A673 (cell line): ENCODE measurements around the gene RTCA. TPM values are rescaled to one million over a fixed set of nuclear protein-coding genes. Genes with fewer than 3 reads are reported as not detected.
"Not testable (repeated sequence)": the region's sequence is repeated elsewhere in the genome, so short reads cannot be mapped to it uniquely, and the experiment has no call there.

Experiments
- BruUV-seq: library from RNA; stranded (reverse); fragments of 400-500 nt; replicated peaks from 2 replicates; lab custom pipeline; 2021; lab: Mats Ljungman, UMichigan
- CTCF ChIA-PET: fragments of 300-600 bp; sonication (Branson Sonifier 250); formaldehyde crosslinking; loops from one replicate; lab custom pipeline; 2022; ENCODE audit warnings: antibody characterized with exemption; lab: Charles Lee
- POLR2A ChIA-PET: fragments of 300-600 bp; sonication (Branson Sonifier 250); formaldehyde crosslinking; loops from one replicate; lab custom pipeline; 2022; ENCODE audit warnings: antibody characterized with exemption; ENCODE audit not compliant: low non-redundant PET; lab: Charles Lee
- DNase-seq: peaks from one replicate; pipeline ENCODE4 v3.0.0-alpha.2; 2015; ENCODE audit warnings: low spot score
- H3K27ac ChIP-seq: fragments of 200-600 bp; sonication (generic); 2 replicates; pipeline ENCODE4 v1.5.1; 2016; ENCODE audit warnings: mixed run types, low read depth, mild to moderate bottlenecking, mixed read lengths, antibody characterized with exemption, low read length; ENCODE audit not compliant: poor library complexity, severe bottlenecking
- H3K27me3 ChIP-seq: fragments of 200-600 bp; sonication (generic); replicated peaks from 2 replicates; pipeline ENCODE4 v1.6.1; 2017; ENCODE audit warnings: mixed run types, low read depth, mild to moderate bottlenecking, mixed read lengths, antibody characterized with exemption, low read length; ENCODE audit not compliant: insufficient read depth, poor library complexity
- H3K36me3 ChIP-seq: fragments of 200-600 bp; sonication (generic); 2 replicates; pipeline ENCODE4 v1.6.1; 2016; ENCODE audit warnings: mixed run types, mild to moderate bottlenecking, mixed read lengths, antibody characterized with exemption, low read length; ENCODE audit not compliant: insufficient read depth, poor library complexity, severe bottlenecking
- H3K4me1 ChIP-seq: fragments of 200-600 bp; sonication (generic); 2 replicates; pipeline ENCODE4 v1.6.1; 2017; ENCODE audit warnings: mixed run types, mild to moderate bottlenecking, mixed read lengths, antibody characterized with exemption, low read length; ENCODE audit not compliant: insufficient read depth, poor library complexity, severe bottlenecking
- H3K4me3 ChIP-seq: fragments of 200-600 bp; sonication (generic); 2 replicates; pipeline ENCODE4 v1.5.1; 2016; ENCODE audit warnings: low read depth, mixed run types, mild to moderate bottlenecking, mixed read lengths, low read length; ENCODE audit not compliant: poor library complexity, severe bottlenecking
- H3K9me3 ChIP-seq: fragments of 200-600 bp; sonication (generic); 2 replicates; pipeline ENCODE4 v1.6.1; 2016; ENCODE audit warnings: mixed run types, low read depth, mild to moderate bottlenecking, mixed read lengths, antibody characterized with exemption, low read length; ENCODE audit not compliant: poor library complexity, severe bottlenecking
- CTCF ChIP-seq: fragments of 300-800, 200-600 bp; sonication (generic); conservative IDR thresholded peaks from 2 replicates; pipeline ENCODE4 v1.5.1; 2017; ENCODE audit warnings: low read depth, mild to moderate bottlenecking, antibody characterized with exemption, low read length, moderate library complexity, mixed read lengths
- EZH2 ChIP-seq: fragments of 200-600 bp; sonication (generic); IDR thresholded peaks from 2 replicates; pipeline ENCODE4 v1.6.1; 2017; ENCODE audit warnings: borderline replicate concordance, low read depth, mild to moderate bottlenecking, mixed read lengths, antibody characterized with exemption, low read length; ENCODE audit not compliant: poor library complexity, severe bottlenecking
- intact Hi-C: fragments of 100-400 bp; cut with micrococcal nuclease; formaldehyde crosslinking; loops from one replicate; pipeline ENCODE4 v1.10.0; 2022; ENCODE audit not compliant: unreplicated experiment
- total RNA-seq: library from RNA; stranded (reverse); gene quantifications from 2 replicates; pipeline ENCODE4 v1.2.3, GENCODE V29; 2021

Gene RTCA
- total RNA-seq, 1 experiment from 2014 or later: 57.7 TPM

- TF ChIP-seq CTCF (no peak), EZH2 (no peak)
- Histone ChIP-seq H3K36me3 (no peaks in the 10 kb centered on the region), H3K4me3 (no peak overlapping the region), H3K27me3 (no peaks in the 10 kb centered on the region), H3K4me1 (no peaks in the 10 kb centered on the region), H3K27ac (no peak overlapping the region), H3K9me3 (no peaks in the 10 kb centered on the region)
- DNase-seq: no peak
- intact Hi-C loops: no loop called here
- ChIA-PET POLR2A (no interaction called here), CTCF (no interaction called here)
- BruUV-seq: no TSS peak
Observed at GRCh38 chr1:100261686-100262085, 4.3 kb upstream of the RTCA start.

GRCh38 chr1:100264081-100264480 lies 1.9 kb upstream of the RTCA start:
- CTCF ChIA-PET, POLR2A ChIA-PET, DNase-seq, H3K4me1 ChIP-seq, H3K27ac ChIP-seq, H3K4me3 ChIP-seq, intact Hi-C loops, BruUV-seq, H3K9me3 ChIP-seq, H3K27me3 ChIP-seq: not testable (repeated sequence)
- peaks cover 15% of the 10 kb centered on the region for H3K36me3 ChIP-seq

- TF ChIP-seq CTCF (no peak), EZH2 (no peak)
- ChIA-PET POLR2A (interaction anchor here (0.5 to 0.7 kb wide), 2 partner anchors 7 to 16 kb away, joined by 3 to 5 read pairs; partner anchors contain the start of gene DBT), CTCF (no interaction called here)
- peak overlapping the region; percentile 93 for H3K4me3 ChIP-seq
- intact Hi-C loops: loop anchor here (5.0 kb wide), 1 partner anchor 87 kb away; the partner anchor contains the start of gene CDC14A
- H3K9me3 ChIP-seq: no peaks in the 10 kb centered on the region
- no peak for DNase-seq
- H3K27ac ChIP-seq: peak overlapping the region; percentile 91
- H3K36me3 ChIP-seq: peaks cover 22% of the 10 kb centered on the region
- no peaks in the 10 kb centered on the region for H3K4me1 ChIP-seq
- BruUV-seq: TSS peak; percentile 83
- H3K27me3 ChIP-seq: no peaks in the 10 kb centered on the region
Observed at GRCh38 chr1:100265562-100265930, 470 bp upstream of the RTCA start.

GRCh38 chr1:100266741-100267140 lies 725 bp downstream of the RTCA start:
- intact Hi-C loops: loop anchor here (5.0 kb wide), 1 partner anchor 86 kb away; the partner anchor contains the start of gene CDC14A
- ChIA-PET CTCF (interaction anchor here (0.7 to 1.4 kb wide), 2 partner anchors 121 to 192 kb away, joined by 3 read pairs; no protein-coding TSS in a partner anchor), POLR2A (no interaction called here)
- Histone ChIP-seq H3K9me3 (no peaks in the 10 kb centered on the region), H3K4me3 (peak overlapping the region; percentile 93), H3K27me3 (no peaks in the 10 kb centered on the region), H3K27ac (peak overlapping the region; percentile 91), H3K36me3 (peaks cover 34% of the 10 kb centered on the region), H3K4me1 (no peaks in the 10 kb centered on the region)
- peak; percentile 8 for DNase-seq
- no peak for TF ChIP-seq EZH2
- TF ChIP-seq CTCF: no peak
- BruUV-seq: TSS peak; percentile 72
